Activated CD4-positive, alpha-beta T cell treated with anti-CD3 and anti-CD28 coated beads, Interleukin-2, amount 10 ng/mL, durations not matched to agents 7 days and 5 days (primary cell): ENCODE results near the gene DYNLT1. TPM values are rescaled to one million over a fixed set of nuclear protein-coding genes. Genes with fewer than 3 reads are reported as not detected.
"Not testable (repeated sequence)": the region's sequence is repeated elsewhere in the genome, so short reads cannot be mapped to it uniquely, and the experiment has no call there.

Experiments used
- CTCF ChIA-PET: fragments of 350-600 bp; sonication (Branson Sonifier 250); formaldehyde crosslinking; loops from one replicate; lab custom pipeline; 2021; ENCODE audit warnings: antibody characterized with exemption; lab: Charles Lee
- POLR2A ChIA-PET: fragments of 350-600 bp; sonication (Branson Sonifier 250); formaldehyde crosslinking; loops from one replicate; lab custom pipeline; 2021; ENCODE audit warnings: antibody characterized with exemption; lab: Charles Lee
- DNase-seq: peaks from one replicate; pipeline ENCODE4 v3.0.0-alpha.2; 2020
- H3K27ac Mint-ChIP-seq: one replicate; pipeline ENCODE4 v1.8.0; 2021; ENCODE audit warnings: mild to moderate bottlenecking, moderate library complexity, mixed read lengths
- H3K27me3 Mint-ChIP-seq: one replicate; pipeline ENCODE4 v1.8.0; 2021; ENCODE audit warnings: mixed read lengths
- H3K36me3 Mint-ChIP-seq: one replicate; pipeline ENCODE4 v1.8.0; 2021; ENCODE audit warnings: low read depth, mixed read lengths
- H3K4me1 Mint-ChIP-seq: one replicate; pipeline ENCODE4 v1.8.0; 2021; ENCODE audit warnings: mixed read lengths
- H3K4me3 Mint-ChIP-seq: one replicate; pipeline ENCODE4 v1.8.0; 2021; ENCODE audit warnings: mild to moderate bottlenecking, moderate library complexity, mixed read lengths
- H3K9me3 Mint-ChIP-seq: one replicate; pipeline ENCODE4 v1.8.0; 2021; ENCODE audit warnings: mixed read lengths
- total RNA-seq, 2 experiments: library from RNA; stranded (reverse); gene quantifications; one replicate each; pipeline ENCODE4 v1.2.3, GENCODE V29; 2021

DYNLT1 gene
- total RNA-seq, 2 experiments from 2014 or later, result 81.4 to 102 TPM

DNA sequence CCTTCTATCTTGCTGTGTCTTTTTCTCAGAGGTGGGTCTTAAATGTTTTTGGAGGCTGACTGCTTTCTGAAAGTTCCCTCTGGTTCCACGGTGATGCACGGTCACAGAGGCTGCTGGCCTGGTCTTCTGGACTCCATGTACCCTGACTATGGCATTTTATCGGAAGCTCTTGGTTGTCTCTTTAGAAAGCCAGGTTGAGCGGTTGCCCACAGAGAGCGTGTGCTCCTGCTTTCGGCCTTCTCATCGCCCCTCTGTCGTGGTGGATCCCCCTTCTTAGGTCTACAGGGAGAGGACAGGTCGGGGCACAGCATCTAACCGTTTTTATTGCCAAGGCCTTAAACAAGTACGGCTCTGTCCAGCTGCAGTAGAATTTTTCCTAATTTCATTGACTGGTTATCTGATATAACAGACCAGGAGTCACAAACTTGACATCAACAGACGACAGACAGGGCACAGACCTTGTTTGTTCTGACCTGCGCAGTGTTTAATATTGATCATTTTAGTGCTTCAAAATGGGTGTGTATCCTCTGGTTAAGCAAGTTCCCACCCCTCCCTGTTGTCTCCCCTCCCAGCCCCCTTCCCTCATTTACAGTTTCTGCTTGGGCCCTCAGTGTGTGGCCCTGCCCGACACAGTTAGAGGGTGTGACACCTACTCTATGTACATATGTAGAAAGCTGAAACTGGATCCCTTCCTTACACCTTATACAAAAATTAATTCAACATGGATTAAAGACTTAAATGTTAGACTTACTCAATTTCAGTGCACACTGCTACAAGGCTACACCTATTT lies 30.0 kb upstream of the DYNLT1 start:
- no peak overlapping the region for H3K27ac Mint-ChIP-seq
- peaks cover 3% of the 10 kb centered on the region for H3K9me3 Mint-ChIP-seq
- no peak for DNase-seq
- ChIA-PET CTCF (interaction anchor here (1.3 to 4.5 kb wide), 2 partner anchors 15 to 29 kb away, joined by 3 to 19 read pairs; no protein-coding TSS in a partner anchor), POLR2A (no interaction called here)
- no peaks in the 10 kb centered on the region for H3K27me3 Mint-ChIP-seq
- peaks cover 41% of the 10 kb centered on the region for H3K36me3 Mint-ChIP-seq
- H3K4me3 Mint-ChIP-seq, result no peak overlapping the region
- no peaks in the 10 kb centered on the region for H3K4me1 Mint-ChIP-seq

DNA sequence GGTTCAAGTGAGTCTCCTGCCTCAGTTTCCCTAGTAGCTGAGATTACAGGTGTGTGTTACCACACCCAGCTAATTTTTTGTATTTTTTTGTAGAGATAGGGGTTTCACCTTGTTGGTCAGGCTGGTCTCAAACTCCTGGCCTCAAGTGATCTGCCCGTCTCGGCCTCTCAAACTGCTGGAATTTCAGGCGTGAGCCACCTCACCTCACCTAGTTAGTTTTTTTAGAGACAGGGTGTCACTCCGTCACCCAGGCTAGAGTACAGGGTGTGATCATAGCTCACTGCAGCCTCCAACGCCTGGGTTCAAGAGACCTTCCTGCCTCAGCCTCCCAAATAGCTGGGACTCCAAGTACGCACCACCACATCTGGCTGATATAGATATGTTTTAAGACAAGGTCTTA lies 28.2 kb upstream of the DYNLT1 start:
- Mint-ChIP-seq H3K27ac (no peak overlapping the region), H3K4me3 (no peak overlapping the region), H3K36me3 (peaks cover 43% of the 10 kb centered on the region), H3K9me3 (peaks cover 3% of the 10 kb centered on the region), H3K27me3 (no peaks in the 10 kb centered on the region), H3K4me1 (no peaks in the 10 kb centered on the region)
- CTCF ChIA-PET, result interaction anchor here (1.2 to 4.5 kb wide), 5 partner anchors 12 to 33 kb away, joined by 3 to 19 read pairs (median 4); no protein-coding TSS in a partner anchor
- POLR2A ChIA-PET, result no interaction called here
- no peak for DNase-seq

DNA sequence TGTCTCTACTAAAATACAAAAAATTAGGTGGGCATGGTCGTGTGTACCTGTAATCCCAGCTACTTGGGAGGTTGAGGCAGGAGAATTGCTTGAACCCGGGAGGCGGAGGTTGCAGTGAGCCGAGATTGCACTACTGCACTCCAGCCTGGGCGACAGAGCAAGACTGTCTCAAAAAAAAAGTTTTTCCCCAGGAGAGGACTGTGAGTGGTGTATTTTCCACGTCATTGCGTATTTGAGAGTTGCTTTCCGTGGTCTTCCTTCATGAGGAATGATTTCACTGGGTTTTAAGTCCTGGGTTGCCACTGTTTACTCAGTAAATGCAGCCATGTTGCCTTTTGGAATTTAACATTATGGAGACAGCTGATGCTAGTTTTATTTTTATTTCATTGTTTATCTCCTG lies 27.6 kb upstream of the DYNLT1 start:
- DNase-seq, H3K27ac Mint-ChIP-seq, H3K9me3 Mint-ChIP-seq, H3K4me1 Mint-ChIP-seq, H3K27me3 Mint-ChIP-seq, POLR2A ChIA-PET, H3K4me3 Mint-ChIP-seq: not testable (repeated sequence)
- CTCF ChIA-PET, result interaction anchor here (1.2 to 4.5 kb wide), 5 partner anchors 10 to 19 kb away, joined by 3 to 19 read pairs (median 4); no protein-coding TSS in a partner anchor
- H3K36me3 Mint-ChIP-seq, result peaks cover 47% of the 10 kb centered on the region

DNA sequence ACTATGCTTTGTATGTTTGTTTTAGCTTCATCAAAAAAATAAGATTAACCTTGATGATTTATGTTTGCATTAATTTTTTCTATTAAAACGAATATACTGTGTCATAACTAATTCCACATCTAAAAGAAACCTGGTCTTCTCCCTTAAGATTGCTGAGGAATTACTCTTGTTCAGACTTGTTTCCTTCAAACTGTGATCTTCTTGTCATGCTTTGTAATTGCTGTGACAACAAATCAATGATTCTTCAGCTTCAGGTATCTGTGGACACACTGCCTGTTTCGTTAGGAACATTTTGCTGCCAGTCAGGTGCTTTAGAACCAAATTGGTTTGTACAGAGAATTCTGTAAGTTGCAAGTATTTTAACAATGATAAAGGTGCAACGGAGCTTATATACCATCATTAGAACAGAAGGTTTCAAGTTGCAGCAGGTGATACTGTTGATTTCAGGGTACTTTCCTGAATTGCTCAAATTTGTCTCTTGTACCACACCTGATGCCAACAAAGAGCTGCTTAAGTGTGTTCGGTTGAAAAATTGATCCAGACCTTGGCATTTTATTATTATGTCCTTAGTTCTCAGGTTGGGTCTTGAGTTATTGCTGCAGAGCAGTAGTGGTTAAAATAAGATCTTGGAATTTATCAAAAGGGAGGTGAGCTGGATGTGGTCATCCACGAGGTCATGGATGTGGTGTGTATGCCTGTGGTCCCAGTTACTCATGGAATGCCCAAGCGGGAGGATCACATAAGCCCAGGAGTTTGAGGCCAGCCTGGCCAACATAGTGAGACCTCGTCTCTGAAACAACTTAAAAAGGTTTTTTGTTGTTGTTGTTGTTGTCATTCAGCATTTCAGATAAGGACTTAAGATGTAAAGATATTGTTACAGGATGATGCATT lies 24.8 kb upstream of the DYNLT1 start:
- POLR2A ChIA-PET, result no interaction called here
- Mint-ChIP-seq H3K4me3 (no peak overlapping the region), H3K9me3 (no peaks in the 10 kb centered on the region), H3K27me3 (no peaks in the 10 kb centered on the region), H3K4me1 (peaks cover 3% of the 10 kb centered on the region), H3K27ac (no peak overlapping the region), H3K36me3 (peaks cover 46% of the 10 kb centered on the region)
- no peak for DNase-seq
- CTCF ChIA-PET, result interaction anchor here (0.9 to 4.0 kb wide), 2 partner anchors 10 to 22 kb away, joined by 4 to 18 read pairs; no protein-coding TSS in a partner anchor

GRCh38 chr6:158668707-158669103 lies 24.2 kb upstream of the DYNLT1 start:
- H3K9me3 Mint-ChIP-seq, result no peaks in the 10 kb centered on the region
- H3K36me3 Mint-ChIP-seq, result peaks cover 43% of the 10 kb centered on the region
- no peak overlapping the region for H3K27ac Mint-ChIP-seq
- H3K27me3 Mint-ChIP-seq, result no peaks in the 10 kb centered on the region
- no peak overlapping the region for H3K4me3 Mint-ChIP-seq
- peaks cover 5% of the 10 kb centered on the region for H3K4me1 Mint-ChIP-seq
- no peak for DNase-seq
- ChIA-PET CTCF (interaction anchor here (0.9 to 4.0 kb wide), 2 partner anchors 9 to 23 kb away, joined by 4 to 18 read pairs; no protein-coding TSS in a partner anchor), POLR2A (no interaction called here)

DNA sequence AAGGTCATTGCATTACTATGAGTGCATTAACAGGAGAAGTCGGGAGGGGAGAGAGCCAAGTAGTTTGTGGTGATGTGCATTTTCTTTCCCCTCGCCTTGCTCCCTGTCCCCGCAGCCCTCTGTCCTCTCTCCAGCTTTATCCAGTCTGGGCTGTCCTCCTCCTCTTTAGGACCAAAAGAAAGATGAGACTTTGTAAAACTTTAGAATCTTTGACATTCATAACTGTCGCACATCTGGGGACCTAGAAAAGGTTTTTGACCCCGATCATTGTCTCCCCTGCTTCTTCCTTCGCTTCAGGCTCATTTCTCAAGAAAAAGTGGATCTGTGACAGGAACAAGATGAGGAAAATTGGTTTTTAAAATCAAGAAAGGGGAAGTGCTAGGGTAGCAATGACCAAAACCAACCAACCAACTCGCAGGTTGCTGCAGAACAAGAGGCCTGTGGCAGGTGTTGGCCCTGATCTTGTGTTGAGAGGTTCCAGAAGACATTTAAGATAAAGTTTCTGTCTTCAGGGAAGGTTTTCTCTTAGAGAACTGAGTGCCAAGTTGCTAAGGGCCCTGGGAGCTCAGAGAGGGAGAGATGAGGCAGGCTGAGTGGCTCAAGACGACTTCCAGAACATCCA lies 22.9 kb upstream of the DYNLT1 start:
- ChIA-PET POLR2A (no interaction called here), CTCF (interaction anchor here (1.2 kb wide), 1 partner anchor 24 kb away, joined by 3 read pairs; no protein-coding TSS in a partner anchor)
- peaks cover 49% of the 10 kb centered on the region for H3K36me3 Mint-ChIP-seq
- H3K27ac Mint-ChIP-seq, result no peak overlapping the region
- H3K4me3 Mint-ChIP-seq, result no peak overlapping the region
- no peaks in the 10 kb centered on the region for H3K9me3 Mint-ChIP-seq
- peaks cover 14% of the 10 kb centered on the region for H3K4me1 Mint-ChIP-seq
- DNase-seq, result no peak
- H3K27me3 Mint-ChIP-seq, result no peaks in the 10 kb centered on the region

- peaks cover 15% of the 10 kb centered on the region for H3K4me1 Mint-ChIP-seq
Observed at GRCh38 chr6:158666628-158667359, 22.3 kb upstream of the DYNLT1 start.

DNA sequence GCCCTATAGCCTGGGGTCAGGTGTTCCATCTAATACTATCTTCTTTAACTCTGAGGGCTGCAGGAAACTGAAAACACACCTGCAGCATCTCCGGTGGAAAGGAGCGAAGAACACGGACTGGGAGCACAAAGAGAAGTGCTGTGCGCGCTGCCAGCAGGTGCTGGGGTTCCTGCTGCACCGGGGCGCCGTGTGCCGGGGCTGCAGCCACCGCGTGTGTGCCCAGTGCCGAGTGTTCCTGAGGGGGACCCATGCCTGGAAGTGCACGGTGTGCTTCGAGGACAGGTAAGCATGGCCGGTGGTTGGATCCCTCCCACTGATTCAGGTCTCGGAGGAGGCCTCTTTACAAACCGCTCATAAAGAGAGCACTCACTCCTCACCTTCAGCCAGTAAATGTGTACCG lies 20.8 kb upstream of the DYNLT1 start:
- peaks cover 22% of the 10 kb centered on the region for H3K4me1 Mint-ChIP-seq
- H3K27me3 Mint-ChIP-seq, result no peaks in the 10 kb centered on the region

More at GRCh38 chr6:158666628-158667359, 22.3 kb upstream of the DYNLT1 start:
- ChIA-PET POLR2A (no interaction called here), CTCF (interaction anchor here (1.2 to 1.7 kb wide), 2 partner anchors 17 to 25 kb away, joined by 3 read pairs; partner anchors contain the start of gene SYTL3)
- DNase-seq, result no peak
- H3K36me3 Mint-ChIP-seq, result peaks cover 54% of the 10 kb centered on the region
- no peaks in the 10 kb centered on the region for H3K9me3 Mint-ChIP-seq
- H3K27me3 Mint-ChIP-seq, result no peaks in the 10 kb centered on the region
- H3K4me3 Mint-ChIP-seq, result no peak overlapping the region
- H3K27ac Mint-ChIP-seq, result no peak overlapping the region

GRCh38 chr6:158663625-158664165 lies 19.2 kb upstream of the DYNLT1 start:
- no peak overlapping the region for H3K27ac Mint-ChIP-seq
- no peak overlapping the region for H3K4me3 Mint-ChIP-seq

More for the DNA sequence above, 20.8 kb upstream of the DYNLT1 start:
- Mint-ChIP-seq H3K4me3 (no peak overlapping the region), H3K27ac (no peak overlapping the region), H3K36me3 (peaks cover 59% of the 10 kb centered on the region), H3K9me3 (no peaks in the 10 kb centered on the region)
- DNase-seq, result no peak
- ChIA-PET CTCF (interaction anchor here (1.0 to 1.7 kb wide), 3 partner anchors 16 to 26 kb away, joined by 3 to 5 read pairs (median 5); partner anchors contain the start of gene SYTL3), POLR2A (no interaction called here)

DNA sequence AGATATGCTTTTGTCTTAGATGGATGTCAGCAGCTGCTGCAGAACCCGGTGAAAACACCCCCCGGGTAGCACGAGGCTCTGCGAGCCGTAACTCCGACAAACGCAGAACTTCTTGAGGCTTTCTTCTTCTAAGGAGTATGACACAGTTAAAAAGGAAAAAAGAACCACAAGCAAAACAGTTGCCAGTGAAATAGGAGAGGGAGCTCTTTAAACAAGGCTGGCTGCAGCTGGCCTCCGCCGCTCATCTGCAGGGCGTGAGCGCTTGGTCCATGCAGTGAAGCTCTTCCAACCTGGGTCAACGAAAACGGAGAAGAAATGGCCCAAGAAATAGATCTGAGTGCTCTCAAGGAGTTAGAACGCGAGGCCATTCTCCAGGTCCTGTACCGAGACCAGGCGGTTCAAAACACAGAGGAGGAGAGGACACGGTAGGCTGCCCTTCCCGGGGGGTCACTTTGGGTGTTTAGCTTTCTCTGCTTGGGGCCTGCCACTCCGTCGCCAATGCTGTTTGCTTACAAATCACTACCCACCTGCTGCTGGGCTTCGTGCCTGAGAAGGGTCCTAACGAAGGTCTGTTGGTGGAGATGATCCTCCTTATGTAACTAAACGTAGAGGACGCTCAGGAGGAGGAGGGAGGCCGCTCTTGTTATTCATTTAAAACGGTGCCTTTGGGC lies 18.5 kb upstream of the DYNLT1 start:
- Mint-ChIP-seq H3K9me3 (no peaks in the 10 kb centered on the region), H3K27me3 (no peaks in the 10 kb centered on the region), H3K27ac (no peak overlapping the region), H3K36me3 (peaks cover 48% of the 10 kb centered on the region), H3K4me3 (no peak overlapping the region), H3K4me1 (peaks cover 38% of the 10 kb centered on the region)
- CTCF ChIA-PET, result interaction anchor here (1.3 to 1.6 kb wide), 6 partner anchors 8 to 133 kb away, joined by 3 to 6 read pairs (median 4); no protein-coding TSS in a partner anchor
- POLR2A ChIA-PET, result no interaction called here
- DNase-seq, result no peak

More at GRCh38 chr6:158663625-158664165, 19.2 kb upstream of the DYNLT1 start:
- ChIA-PET POLR2A (no interaction called here), CTCF (no interaction called here)
- Mint-ChIP-seq H3K36me3 (peaks cover 52% of the 10 kb centered on the region), H3K4me1 (peaks cover 38% of the 10 kb centered on the region), H3K9me3 (no peaks in the 10 kb centered on the region), H3K27me3 (no peaks in the 10 kb centered on the region)
- DNase-seq, result no peak

- Mint-ChIP-seq H3K4me3 (no peak overlapping the region), H3K36me3 (peaks cover 46% of the 10 kb centered on the region), H3K27me3 (no peaks in the 10 kb centered on the region), H3K27ac (no peak overlapping the region), H3K4me1 (peaks cover 38% of the 10 kb centered on the region), H3K9me3 (no peaks in the 10 kb centered on the region)
- POLR2A ChIA-PET, result no interaction called here
- CTCF ChIA-PET, result interaction anchor here (1.3 to 1.6 kb wide), 6 partner anchors 8 to 133 kb away, joined by 3 to 6 read pairs (median 4); no protein-coding TSS in a partner anchor
- DNase-seq, result no peak
Observed at GRCh38 chr6:158662607-158662953, 18.0 kb upstream of the DYNLT1 start.
